GM18502 (cell line): Measurements from ENCODE around the gene RNF222.

Experiments
- ATAC-seq: cut with Tn5 transposase; IDR thresholded peaks from one replicate; pipeline ENCODE4 v1.9.1; 2021; ENCODE audit warnings: mild to moderate bottlenecking; ENCODE audit not compliant: unreplicated experiment, poor library complexity

Gene RNF222, protein sequence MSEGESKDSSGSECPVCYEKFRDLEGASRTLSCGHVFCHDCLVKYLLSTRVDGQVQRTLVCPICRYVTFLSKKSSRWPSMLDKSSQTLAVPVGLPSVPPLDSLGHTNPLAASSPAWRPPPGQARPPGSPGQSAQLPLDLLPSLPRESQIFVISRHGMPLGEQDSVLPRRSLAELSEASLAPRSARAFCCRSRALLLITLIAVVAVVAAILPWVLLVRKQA

DNA sequence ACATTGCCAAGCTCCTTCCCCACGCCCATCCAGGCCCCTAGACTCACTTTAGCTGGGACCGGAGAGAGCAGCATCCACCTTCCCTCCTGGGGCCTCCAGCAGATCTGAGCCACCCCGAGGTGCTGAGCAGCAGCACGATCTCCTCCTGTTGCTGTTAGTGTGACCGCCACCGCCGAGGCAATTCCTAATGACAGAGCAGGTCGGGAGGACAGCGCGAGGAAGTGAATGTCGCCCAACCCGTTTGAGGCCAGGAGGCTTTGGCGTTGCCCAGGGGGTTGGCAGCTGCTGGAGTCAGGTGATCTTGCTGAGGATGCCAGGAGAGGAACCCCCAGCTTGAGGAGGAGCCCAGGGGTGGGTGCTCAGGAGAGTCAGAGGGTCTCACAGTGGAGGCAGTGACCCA lies at the start of gene RNF222:
Gene RNF222 (minus strand): TSS at position 192 of the 400 bp plus-strand sequence. CDS start 4,366 bp downstream, outside the sequence.
- no peak for ATAC-seq

DNA sequence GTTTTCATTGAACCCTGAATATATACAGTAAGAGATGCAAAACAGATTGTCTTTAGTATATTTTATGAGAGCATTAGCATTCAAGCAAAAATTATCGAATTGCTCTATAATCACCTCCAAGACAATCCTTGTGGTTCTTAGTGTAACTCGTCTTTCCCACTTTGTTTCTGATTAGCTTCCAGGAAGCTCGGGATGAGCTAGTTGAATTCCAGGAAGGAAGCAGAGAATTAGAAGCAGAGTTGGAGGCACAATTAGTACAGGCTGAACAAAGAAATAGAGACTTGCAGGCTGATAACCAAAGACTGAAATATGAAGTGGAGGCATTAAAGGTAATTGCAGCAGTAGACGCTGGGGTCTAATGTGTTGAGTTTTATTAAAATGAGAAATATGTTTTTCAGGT lies 47.9 kb upstream of the RNF222 start:
- no peak for ATAC-seq

DNA sequence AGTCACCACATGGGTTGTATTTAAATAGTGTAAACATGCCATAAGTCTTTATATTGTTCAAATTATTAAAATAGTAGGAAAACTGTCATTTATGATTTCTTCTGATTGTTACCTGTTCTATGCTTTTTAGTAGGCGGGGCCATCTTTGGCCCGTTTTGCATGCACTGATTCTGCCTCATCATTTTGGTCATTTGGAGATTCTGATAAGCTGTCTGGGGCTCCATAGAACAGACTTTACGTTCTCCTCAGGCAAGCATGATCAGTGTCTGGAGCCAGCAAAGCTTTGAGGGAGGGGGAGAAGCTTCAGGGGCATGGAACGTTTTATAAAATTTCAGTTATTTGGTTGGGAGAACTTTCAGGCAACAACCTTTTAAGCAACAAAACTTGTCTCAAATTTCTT lies 46.9 kb upstream of the RNF222 start:
- ATAC-seq = no peak

DNA sequence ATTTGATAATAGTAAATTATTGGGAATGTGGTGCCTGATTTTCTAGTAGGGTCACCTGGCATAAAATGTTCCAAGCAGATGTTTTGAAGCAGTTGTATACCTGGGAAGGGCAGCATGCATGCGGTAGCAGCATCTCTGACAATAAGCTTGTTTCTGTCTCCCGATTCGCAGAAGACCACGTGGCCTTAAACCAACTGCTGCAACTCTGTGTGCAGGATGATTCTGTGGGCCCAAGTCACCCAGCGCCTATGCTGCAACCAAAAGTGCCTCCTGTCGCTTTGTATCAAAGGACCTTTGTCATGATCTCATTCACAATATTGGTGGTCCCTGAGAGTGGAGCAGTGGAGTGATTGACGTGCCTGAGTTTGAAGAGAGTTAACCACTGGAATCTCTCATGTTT lies 46.1 kb upstream of the RNF222 start:
- no peak for ATAC-seq

DNA sequence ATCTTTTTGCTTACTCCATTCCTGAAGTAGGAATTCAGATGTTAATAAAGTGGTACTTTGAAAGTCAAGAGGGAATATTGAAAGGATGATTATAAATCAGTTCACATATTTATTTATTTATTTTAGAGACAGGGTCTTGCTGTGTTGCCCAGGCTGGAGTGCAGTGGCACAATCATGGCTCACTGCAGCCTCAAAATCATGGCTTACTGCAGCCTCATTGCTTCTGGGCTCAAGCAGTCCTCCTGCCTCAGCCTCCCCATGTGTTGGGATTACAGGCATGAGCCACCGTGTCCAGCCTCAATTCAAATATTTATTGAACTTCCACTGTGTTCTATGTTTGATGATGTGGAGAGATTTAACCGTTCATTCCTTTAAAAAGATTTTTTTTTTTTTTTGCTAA lies 44.7 kb upstream of the RNF222 start:
- ATAC-seq = no peak

DNA sequence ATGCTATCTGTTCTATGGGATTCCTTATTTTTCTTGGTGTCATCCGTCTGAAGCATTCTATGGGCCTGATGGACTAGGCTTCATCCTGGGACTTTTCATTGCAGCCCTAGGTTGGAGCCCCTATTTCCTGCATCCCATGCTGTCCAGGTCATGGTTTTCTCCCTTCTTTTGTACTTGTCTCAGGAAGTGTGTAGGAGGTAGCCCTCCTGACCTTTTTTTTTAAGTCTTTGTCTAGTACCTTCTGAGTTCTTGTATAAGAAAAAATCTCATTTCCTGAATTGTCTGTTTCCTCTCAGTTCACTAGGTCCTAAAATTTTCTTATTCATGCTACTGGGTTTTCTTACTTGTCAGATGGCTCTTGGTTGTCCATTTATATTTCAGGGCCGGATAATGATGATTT lies 44.1 kb upstream of the RNF222 start:
- ATAC-seq = no peak

DNA sequence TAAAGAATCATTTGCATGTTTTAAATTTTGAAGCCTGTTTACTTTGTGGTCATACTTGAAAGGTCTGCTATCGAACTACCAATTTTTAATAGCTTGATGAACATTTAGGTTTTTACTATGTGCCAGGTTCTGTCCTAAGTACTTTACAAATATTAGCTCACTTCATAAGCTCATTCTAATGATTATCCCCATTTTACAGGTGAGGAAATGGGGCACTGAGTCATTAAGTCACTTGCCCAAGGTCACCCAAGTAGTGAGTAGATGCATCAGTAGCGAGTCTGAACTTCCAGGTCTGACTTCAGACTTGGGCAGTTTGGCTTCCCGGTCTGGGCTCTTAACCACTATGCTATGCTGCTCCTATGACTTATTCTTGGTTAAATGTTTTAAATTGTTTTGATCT lies 42.1 kb upstream of the RNF222 start:
- no peak for ATAC-seq

DNA sequence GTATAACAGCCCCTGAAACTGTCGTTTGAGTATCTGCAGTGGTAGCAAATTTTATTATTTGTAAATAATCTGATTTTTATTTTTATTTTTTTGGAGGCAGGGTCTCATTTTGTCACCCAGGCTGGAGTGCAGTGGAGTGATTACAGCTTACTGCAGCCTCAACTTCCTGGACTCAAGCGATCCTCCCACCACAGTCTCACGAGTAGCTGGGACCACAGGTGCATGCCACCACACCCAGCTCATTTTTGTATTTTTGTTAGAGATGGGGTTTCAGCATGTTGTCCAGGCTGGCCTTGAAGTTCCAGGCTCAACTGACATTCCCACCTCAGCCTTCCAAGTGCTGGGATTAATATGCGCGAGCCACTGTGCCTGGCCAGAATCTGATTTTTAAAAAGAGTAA lies 40.8 kb upstream of the RNF222 start:
- ATAC-seq = no peak

DNA sequence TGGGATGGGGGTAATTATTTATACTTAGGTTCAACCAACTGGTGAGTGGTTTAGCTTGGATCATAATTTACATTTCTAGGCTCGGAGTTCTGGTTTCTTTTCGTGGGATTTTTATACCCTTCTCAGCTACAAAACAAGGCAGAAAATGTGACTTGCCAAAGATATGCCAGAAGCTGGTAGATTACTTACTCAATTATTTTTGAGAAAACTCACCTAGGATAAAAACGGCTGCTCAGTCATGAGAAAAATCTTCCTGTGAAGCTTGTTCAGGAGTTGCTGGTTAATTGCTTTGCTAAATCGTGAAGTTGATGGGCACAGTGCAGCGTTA lies 39.2 kb upstream of the RNF222 start:
- no peak for ATAC-seq

DNA sequence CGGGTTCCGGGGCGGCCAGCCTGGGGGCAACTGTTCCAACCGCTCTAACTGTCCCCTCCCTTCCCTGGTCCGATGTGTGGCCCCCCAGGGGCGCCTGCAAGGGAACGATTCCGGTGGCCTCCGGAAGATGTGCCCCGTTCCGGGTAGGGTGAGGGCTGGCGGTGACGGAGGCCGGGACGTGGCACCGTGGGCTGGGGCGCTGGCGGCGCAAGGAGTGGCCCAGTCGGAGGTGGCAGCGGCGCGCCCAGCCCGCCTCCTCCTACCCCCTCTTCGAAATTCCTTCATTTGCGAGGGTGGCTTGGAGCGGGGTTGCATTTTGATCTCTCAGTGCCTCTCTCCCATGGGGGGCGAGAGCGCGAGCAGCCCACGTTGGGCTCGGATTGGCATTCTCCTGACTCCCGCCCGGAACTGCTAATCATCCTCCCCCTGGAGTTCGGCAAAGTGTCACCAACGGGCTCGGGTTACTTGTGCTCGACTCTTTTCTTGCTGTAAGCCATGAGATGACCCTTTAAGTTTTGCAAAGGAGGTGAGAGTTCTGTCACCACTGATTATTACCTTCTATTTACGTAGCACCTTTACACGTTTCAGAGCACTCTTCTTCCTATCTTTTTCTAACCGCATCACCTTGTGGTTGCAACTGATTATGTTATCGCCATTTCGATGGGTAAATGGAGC lies 38.7 kb upstream of the RNF222 start:
- peak; percentile 58 for ATAC-seq

DNA sequence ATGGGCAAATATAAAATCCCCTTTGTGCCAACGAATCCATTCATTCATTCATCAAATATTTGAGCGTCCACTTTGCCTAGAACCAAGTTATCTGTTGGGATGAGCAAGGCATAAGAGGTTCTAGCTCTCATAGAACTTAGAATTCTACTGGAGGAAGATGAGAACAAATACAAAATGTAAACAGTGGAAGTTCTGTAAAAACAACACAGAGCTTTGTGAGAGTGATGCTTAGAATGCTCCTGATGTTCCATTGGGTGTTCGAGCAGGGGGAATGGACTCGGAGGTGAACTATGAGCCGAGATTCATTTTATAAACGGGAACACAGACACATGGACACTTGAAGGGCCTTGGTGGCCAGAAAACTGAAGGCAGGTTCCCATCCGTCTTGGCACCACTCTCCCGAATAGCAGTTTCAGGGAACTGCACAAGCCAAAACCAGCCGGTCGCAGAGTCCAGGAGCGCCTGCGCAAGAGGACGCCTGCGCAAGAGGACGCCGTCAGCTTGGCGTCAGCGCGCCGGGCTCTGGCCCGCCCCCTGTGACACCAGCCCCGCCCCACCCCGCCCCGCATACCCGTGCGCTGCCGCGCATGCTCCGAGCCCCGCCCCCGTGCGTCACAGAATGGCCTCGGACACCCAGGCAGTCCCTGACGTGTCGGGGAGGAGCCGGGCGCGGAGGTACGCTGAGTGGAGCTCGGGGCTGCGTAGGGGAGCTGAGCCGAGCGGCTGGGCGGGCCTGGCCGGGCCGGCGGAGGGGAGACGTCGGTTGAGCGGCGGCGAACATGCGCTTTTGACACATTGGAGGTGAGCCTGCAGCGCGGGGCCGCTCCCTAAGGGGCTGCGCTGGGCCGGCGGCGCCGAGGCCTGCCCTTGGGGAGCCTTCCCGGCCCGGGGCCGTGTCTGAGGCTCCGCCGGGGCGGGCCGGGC lies 37.9 kb upstream of the RNF222 start, which contains the start of gene NDEL1:
Gene NDEL1 (plus strand): TSS at position 640 of the 924 bp plus-strand sequence. CDS start 8,388 bp downstream, outside the sequence.
- ATAC-seq = peak; percentile 95

DNA sequence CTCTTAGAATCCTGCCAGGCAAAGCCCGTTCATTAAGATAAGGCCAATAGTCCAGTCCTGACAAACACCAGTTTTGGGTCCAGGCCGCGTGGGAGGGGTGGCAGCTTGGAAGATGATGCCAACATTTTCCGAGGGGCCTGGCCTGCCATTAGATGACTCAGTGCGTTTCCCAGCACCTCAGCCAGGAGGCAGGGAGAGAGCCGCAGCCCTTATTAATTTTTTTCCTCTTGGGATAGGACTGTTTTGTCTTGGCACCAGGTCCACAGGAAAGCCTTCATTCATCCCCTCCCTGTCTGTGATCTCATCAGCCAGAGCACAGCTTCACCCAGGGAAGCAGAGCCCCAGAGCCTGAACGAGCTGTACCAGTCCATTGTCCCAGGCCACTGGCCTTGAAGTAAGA lies 33.3 kb upstream of the RNF222 start:
- no peak for ATAC-seq

DNA sequence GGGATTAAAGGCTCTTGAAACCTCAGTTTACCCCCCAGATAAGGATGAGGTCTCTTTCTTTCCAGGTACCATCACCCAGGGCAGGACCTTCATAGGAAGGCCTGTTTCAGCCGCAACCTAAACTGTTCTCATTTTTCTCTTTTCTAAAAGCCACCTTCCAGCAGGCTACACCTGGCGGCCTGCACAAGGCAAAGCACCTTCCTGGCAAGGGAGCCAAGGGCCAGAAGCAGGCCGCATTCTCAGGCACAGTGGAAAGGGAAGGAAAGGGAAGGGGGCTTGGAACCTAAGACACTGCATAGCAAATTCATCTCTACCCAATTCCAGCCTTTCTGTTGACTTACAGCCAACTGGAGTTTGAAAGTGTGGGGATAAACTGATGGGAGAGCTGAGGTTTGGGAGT lies 29.2 kb upstream of the RNF222 start:
- ATAC-seq = no peak

DNA sequence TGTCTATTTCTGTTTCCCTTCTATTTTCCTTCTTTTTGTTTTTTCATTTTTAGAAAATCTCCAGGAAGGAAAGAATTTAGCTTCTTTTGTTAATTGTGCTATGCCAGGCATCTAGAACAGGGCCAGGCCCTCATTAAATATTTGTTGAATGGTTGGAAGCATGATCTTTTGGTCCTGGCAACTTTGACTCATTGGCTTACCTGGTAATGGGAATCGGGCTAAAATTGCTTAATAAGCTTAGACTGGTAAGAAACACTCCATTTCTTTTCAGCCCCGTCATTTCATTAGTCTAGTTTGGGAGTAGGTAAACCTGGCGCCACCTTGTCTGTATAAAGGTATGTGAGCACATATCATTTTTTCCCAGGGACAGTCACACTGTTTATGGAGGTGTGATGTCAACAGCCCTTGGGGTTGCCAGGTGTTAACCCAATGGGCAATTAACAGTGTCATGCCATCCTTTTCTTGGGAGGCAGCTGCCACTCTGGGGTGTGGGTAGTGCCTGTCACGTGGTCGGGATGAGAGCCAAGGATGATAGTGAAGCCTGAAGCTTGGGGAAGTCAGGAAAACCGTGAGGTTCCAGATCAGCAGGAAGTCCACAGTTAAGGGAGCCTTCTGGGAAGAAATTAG lies 28.6 kb upstream of the RNF222 start:
- ATAC-seq = no peak

DNA sequence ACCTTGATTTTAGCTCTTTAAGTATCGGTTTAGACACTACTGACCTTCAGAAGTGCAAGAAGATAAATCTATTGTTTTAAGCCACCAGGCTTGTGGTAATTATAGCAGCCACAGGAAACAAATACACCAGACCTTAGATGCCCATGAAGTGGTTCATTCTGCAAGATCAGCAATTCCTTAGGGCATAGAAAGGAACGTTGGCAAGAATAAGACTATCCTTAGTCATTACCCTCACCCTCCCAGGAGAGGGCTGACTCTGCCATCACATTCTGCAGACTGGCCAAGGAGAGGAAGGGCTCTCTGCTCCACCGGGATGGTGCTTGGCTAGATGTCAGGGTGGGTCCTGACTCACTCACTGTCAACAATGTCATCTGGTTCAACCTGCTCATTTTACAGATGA lies 23.9 kb upstream of the RNF222 start:
- no peak for ATAC-seq

DNA sequence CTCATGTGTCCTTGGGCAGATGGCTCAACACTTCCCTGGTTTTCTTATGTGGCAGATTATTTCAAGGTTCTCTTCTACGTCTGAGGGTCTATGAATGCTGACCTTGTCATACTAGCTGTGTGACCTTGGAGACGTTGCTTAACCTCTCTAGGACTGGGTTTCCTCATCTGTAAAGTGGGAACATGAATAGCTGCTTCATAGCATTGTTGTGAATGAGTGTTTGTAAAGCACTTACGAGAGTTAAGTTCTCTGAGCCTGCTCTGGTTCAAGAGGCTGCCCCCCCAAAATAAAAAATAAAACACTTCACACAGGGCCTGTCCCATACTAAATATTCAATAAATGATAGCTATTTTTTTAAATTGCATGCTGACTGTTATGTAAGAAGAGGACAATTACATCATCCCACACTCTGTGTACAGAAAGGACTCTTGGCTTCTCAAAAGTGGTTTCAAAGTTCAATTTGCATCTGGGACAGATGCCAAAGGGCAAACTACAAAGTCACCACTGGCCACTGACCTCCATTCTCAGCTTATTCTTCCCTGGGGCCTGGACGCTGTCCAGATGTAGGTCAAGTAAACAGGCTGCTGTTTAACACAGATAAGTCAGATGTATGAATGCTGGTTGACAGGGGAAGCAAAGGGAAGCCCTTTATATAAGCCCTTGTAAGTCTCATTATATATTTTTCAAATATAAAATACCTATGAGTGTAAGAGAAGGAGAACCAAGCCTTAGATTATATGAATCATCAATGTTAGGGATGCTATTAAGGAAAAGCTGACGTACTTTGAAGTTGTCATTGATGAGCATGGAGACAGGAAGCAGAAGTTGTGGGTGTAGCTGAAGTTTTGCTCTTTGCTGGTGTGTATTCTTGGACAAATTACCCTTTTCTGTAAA lies 22.7 kb upstream of the RNF222 start:
- no peak for ATAC-seq

DNA sequence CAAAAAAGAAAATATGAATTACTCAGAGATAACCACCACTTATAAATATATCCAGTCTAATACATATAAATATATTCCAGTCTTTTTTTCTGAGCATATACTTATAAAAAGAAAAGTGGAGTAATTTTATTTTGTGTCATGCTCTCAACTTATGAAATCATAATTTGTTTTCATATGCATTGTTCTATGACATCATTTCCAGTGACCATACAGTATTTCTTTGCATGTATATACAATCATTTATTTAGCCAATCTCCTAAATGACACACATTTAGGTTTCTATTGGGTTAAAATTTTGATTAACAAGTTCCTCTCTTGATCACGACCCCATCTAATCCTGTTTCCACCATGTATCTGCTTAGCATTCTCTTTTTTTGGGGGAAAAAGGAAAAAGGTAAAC lies 21.7 kb upstream of the RNF222 start:
- no peak for ATAC-seq

DNA sequence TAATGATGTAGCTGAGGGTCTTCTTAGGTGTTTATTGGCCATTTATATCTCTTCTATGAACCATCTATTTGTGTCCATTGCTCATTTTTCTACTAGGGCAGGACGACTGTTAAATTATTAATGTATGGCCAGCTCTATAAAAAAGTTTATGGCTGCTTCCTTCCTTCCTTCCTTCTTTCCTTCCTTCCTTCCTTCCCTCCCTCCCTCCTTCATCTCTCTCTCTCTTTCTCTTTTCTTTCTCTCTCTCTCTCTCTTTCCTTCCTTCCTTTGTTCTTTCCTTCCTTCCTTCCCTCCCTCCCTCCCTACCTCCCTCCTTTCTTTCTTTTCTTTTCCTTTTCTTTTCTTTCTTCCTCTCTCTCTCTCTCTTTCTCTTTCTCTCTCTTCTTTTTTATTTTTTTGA lies 20.8 kb upstream of the RNF222 start:
- ATAC-seq = no peak

DNA sequence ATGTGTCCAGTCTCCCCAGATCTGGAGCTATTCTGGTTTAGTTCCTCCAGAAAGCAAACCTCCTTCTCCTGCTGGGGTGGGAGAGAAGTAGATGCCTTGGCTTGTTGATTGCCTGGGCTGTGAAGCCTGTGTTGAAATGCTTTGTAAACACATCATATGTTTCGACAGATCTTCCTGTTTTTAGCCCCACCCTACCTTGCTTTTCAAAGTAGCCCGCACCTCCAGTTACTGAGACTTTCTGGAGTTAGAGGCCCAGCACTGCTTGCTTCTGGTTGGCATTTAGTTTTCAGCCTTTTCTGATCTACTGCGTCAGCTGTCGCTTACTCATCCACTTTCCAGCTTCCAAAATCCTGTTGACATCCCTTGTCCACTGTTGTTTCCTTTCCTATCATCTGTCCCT lies 20.2 kb upstream of the RNF222 start:
- ATAC-seq = no peak

DNA sequence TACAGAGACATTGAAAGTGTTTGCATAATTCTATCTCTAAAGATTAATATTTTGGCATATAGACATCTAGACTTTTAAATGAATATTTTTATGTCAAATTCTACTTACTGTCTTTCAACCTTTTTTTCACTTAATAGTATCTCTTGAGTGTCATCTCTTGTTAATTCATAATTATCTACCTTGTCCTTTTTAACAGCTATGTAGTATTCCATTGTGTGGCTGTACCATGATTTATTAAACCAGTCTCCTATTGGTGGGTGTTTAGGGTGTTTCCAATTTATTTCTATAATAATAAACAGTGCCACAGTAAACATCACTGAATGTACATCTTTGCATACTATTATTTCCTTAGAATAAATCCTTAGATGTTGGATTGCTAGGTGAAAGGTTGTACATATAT lies 16.3 kb upstream of the RNF222 start:
- ATAC-seq = no peak
